Measurements from ENCODE around the gene PNPLA7. TPM values are rescaled to one million over a fixed set of nuclear protein-coding genes. Genes with fewer than 3 reads are reported as not detected.

Gene PNPLA7
- total and polyA plus RNA-seq, 2 of the 13 experiments (the other 11 are each of a cell fraction or from before 2014, with no cell fraction given): 0.42 to 1.5 TPM

DNA sequence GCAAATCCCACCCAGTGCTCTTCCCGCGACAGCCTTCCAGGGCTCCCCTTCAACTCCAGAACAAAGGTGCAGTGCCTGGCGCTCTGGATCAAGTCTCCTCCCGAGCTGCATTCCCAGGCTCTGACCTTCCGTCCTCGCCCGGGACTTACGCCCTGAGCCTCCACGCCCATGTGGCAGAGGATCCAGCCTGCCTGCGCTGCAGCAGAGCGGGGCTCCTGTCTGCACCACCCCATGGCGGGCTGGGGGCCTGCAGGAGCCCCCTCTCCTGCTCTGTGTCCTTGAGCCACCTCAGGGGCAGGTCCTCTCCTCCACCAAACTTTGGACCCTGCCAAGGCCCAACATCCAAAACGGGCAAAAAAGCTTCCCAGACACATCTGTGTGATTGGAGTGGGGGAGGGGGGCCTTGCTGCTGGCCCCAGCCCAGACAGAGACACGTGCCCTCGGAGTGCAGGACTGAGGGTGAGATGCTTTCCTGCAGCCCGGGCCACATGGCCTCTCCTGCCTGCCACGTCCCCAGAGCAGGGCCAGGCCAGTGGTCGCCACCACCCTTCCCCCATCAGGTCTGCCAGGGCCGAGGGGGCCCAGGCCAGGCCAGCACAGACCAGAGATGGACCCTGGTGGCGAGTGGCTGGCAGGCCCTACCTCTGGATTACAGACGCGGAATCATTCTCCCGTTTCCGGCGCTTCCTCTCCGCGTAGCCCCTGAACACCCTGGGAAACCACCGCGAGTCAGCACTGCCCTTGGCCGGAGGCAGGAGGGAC, 95.4 kb downstream of the PNPLA7 start (continued):
- TF ChIP-seq ZNF292 (CRISPR knock-in tag; IDR thresholded peaks at IDR 0.05; ENCODE audit: borderline replicate concordance, low read depth) (no peak; the same call in 1 of the 2 replicates), GABPA (IDR thresholded peaks at IDR 0.05; ENCODE audit: low read depth, low read length) (no peak), GABPA (CRISPR knock-in tag; IDR thresholded peaks at IDR 0.05; ENCODE audit: low read depth) (no peak), XBP1 (CRISPR knock-in tag; IDR thresholded peaks at IDR 0.05) (peak; percentile 77; the same call in 1 of the 2 replicates), KLF11 (CRISPR knock-in tag; IDR thresholded peaks at IDR 0.05) (peak; percentile 95), ZNF343 (CRISPR knock-in tag; IDR thresholded peaks at IDR 0.05) (peak; percentile 73; the same call in 1 of the 2 replicates), MEIS2 (CRISPR knock-in tag; IDR thresholded peaks at IDR 0.05) (peak; percentile 83), ZNF34 (CRISPR knock-in tag; IDR thresholded peaks at IDR 0.05; ENCODE audit: borderline replicate concordance) (no peak), ZNF20 (CRISPR knock-in tag; IDR thresholded peaks at IDR 0.05) (no peak), ZNF780A (CRISPR knock-in tag; IDR thresholded peaks at IDR 0.05) (no peak), DMAP1 (CRISPR knock-in tag; IDR thresholded peaks at IDR 0.05) (peak; percentile 96), CEBPG (CRISPR knock-in tag; IDR thresholded peaks at IDR 0.05) (peak; percentile 36), FIP1L1 (IDR thresholded peaks at IDR 0.05; ENCODE audit: borderline replicate concordance, insufficient read depth, low read depth, low read length) (no peak), ZNF350 (CRISPR knock-in tag; IDR thresholded peaks at IDR 0.05; ENCODE audit: borderline replicate concordance, low read depth) (peak; percentile 90), ZNF737 (CRISPR knock-in tag; IDR thresholded peaks at IDR 0.05; ENCODE audit: borderline replicate concordance) (no peak), SSRP1 (CRISPR knock-in tag; IDR thresholded peaks at IDR 0.05) (no peak), ERF (CRISPR knock-in tag; IDR thresholded peaks at IDR 0.05) (peak; percentile 96)
- TF ChIP-seq, protein P1, sequence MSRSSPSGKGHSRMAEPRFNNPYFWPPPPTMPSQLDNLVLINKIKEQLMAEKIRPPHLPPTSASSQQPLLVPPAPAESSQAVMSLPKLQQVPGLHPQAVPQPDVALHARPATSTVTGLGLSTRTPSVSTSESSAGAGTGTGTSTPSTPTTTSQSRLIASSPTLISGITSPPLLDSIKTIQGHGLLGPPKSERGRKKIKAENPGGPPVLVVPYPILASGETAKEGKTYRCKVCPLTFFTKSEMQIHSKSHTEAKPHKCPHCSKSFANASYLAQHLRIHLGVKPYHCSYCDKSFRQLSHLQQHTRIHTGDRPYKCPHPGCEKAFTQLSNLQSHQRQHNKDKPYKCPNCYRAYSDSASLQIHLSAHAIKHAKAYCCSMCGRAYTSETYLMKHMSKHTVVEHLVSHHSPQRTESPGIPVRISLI (CRISPR knock-in tag; IDR thresholded peaks at IDR 0.05; ENCODE audit: borderline replicate concordance): peak; percentile 74
- TF ChIP-seq, protein P2, sequence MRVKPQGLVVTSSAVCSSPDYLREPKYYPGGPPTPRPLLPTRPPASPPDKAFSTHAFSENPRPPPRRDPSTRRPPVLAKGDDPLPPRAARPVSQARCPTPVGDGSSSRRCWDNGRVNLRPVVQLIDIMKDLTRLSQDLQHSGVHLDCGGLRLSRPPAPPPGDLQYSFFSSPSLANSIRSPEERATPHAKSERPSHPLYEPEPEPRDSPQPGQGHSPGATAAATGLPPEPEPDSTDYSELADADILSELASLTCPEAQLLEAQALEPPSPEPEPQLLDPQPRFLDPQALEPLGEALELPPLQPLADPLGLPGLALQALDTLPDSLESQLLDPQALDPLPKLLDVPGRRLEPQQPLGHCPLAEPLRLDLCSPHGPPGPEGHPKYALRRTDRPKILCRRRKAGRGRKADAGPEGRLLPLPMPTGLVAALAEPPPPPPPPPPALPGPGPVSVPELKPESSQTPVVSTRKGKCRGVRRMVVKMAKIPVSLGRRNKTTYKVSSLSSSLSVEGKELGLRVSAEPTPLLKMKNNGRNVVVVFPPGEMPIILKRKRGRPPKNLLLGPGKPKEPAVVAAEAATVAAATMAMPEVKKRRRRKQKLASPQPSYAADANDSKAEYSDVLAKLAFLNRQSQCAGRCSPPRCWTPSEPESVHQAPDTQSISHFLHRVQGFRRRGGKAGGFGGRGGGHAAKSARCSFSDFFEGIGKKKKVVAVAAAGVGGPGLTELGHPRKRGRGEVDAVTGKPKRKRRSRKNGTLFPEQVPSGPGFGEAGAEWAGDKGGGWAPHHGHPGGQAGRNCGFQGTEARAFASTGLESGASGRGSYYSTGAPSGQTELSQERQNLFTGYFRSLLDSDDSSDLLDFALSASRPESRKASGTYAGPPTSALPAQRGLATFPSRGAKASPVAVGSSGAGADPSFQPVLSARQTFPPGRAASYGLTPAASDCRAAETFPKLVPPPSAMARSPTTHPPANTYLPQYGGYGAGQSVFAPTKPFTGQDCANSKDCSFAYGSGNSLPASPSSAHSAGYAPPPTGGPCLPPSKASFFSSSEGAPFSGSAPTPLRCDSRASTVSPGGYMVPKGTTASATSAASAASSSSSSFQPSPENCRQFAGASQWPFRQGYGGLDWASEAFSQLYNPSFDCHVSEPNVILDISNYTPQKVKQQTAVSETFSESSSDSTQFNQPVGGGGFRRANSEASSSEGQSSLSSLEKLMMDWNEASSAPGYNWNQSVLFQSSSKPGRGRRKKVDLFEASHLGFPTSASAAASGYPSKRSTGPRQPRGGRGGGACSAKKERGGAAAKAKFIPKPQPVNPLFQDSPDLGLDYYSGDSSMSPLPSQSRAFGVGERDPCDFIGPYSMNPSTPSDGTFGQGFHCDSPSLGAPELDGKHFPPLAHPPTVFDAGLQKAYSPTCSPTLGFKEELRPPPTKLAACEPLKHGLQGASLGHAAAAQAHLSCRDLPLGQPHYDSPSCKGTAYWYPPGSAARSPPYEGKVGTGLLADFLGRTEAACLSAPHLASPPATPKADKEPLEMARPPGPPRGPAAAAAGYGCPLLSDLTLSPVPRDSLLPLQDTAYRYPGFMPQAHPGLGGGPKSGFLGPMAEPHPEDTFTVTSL (CRISPR knock-in tag; IDR thresholded peaks at IDR 0.05; ENCODE audit: borderline replicate concordance): peak; percentile 32
- TF ChIP-seq, protein P3, sequence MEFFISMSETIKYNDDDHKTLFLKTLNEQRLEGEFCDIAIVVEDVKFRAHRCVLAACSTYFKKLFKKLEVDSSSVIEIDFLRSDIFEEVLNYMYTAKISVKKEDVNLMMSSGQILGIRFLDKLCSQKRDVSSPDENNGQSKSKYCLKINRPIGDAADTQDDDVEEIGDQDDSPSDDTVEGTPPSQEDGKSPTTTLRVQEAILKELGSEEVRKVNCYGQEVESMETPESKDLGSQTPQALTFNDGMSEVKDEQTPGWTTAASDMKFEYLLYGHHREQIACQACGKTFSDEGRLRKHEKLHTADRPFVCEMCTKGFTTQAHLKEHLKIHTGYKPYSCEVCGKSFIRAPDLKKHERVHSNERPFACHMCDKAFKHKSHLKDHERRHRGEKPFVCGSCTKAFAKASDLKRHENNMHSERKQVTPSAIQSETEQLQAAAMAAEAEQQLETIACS (CRISPR knock-in tag; IDR thresholded peaks at IDR 0.05): no peak
- TF ChIP-seq, protein P4, sequence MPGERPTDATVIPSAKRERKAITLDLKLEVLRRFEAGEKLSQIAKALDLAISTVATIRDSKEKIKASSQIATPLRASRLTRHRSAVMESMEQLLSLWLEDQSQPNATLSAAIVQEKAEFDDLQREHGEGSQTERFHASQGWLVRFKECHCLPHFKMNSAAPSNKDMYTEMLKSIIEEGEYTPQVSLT (CRISPR knock-in tag; IDR thresholded peaks at IDR 0.05; ENCODE audit: borderline replicate concordance, low read depth): no peak

Data from HepG2 (cell line).